Testis (tissue), 2 donors: ENCODE data around the gene IQUB.
"Not testable (repeated sequence)": the region's sequence is repeated elsewhere in the genome, so short reads cannot be mapped to it uniquely, and the experiment has no call there.

ENCODE experiments used
- CTCF ChIP-seq, 3 experiments: fragments of 450-650 bp in 2 of 3; fragments of 200-600 bp in 1 of 3; sonication (generic) in 1 of 3; IDR thresholded peaks; one replicate each; pipeline ENCODE4 v1.5.1; 2016 to 2019; ENCODE audit warnings: antibody characterized with exemption in 3 of 3, mild to moderate bottlenecking in 2 of 3, moderate library complexity in 1 of 3
- POLR2A ChIP-seq: fragments of 450-650 bp; IDR thresholded peaks from one replicate; pipeline ENCODE4 v1.6.1; 2017; ENCODE audit warnings: antibody characterized with exemption, mild to moderate bottlenecking, moderate library complexity

GRCh38 chr7:123526533-123526932 lies 7.9 kb downstream of the IQUB start:
- not testable (repeated sequence) for TF ChIP-seq CTCF (IDR thresholded peaks at IDR 0.05); POLR2A
